Measurements from ENCODE around the gene DONSON.

Gene DONSON

DNA sequence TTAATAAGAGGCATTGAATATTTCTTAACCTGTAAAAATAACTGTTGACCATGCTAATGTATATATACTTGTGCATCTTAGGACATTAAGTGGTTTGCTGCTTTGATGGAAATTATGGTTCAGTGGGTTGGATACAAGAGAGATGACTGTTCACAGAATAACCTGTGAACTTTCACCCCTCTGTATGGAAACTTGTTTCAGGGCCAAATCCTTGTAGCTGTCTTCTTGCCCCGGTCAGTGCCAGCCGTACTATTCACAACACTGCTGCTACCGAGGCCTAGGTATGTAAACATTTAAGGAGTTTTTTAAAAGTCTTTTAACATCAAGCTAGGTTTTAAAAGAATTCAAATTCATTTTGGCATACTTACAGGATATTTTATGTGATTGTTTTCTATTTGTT is 16.1 kb downstream of the DONSON start:
- no peak for DNase-seq (ENCODE audit: low read depth)
- no peak overlapping the region for H3K4me3 ChIP-seq (ENCODE audit: low read length)
- TF ChIP-seq CTCF (conservative IDR thresholded peaks at IDR 0.05; ENCODE audit: low read length) = no peak

- no peak for DNase-seq (ENCODE audit: low read depth)
- TF ChIP-seq CTCF (conservative IDR thresholded peaks at IDR 0.05; ENCODE audit: low read length) = no peak
- no peak overlapping the region for H3K4me3 ChIP-seq (ENCODE audit: low read length)
Observed at GRCh38 chr21:33569991-33570390, 18.5 kb downstream of the DONSON start.

- TF ChIP-seq CTCF (conservative IDR thresholded peaks at IDR 0.05; ENCODE audit: low read length) = no peak
- H3K4me3 ChIP-seq (ENCODE audit: low read length) = no peak overlapping the region
- no peak for DNase-seq (ENCODE audit: low read depth)
Observed at GRCh38 chr21:33568448-33568847, 20.0 kb downstream of the DONSON start.

DNA sequence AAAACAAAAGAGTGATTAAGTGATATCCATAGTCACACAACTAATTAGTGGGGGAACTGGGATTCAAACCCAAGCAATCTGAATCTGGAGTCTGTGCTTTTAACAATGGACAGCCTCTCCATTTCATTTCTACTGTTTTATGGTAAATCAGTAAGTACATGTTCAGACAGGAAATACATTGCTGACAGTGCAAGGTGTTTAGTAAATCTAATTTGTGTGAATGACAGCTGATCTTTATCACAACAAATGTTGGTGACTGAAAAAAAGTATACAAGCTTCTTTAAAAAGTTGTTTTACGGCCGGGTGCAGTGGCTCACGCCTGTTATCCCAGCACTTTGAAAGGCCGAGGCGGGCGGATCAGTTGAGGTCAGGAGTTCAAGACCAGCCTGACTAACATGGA is 20.6 kb downstream of the DONSON start:
- H3K4me3 ChIP-seq (ENCODE audit: low read length) = no peak overlapping the region
- no peak for TF ChIP-seq CTCF (conservative IDR thresholded peaks at IDR 0.05; ENCODE audit: low read length)
- no peak for DNase-seq (ENCODE audit: low read depth)

DNA sequence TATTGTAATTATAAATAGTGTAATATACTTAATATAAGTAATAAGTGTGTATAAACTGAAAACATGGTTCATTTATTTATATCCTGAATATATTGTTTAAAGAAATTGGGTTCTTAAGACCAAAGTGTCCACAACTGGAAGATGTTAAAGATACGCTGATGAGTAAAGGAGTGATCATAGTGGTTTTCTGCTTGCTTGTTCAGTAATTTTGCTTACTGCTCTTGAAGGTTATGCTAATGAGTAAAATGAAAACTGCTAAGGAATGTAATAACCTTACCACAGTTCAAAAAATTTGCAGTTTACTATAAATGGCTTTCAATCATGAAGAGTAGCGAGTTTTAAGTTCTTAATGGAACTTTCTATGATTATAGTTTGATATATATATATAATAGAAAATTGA is 22.0 kb downstream of the DONSON start:
- no peak overlapping the region for H3K4me3 ChIP-seq (ENCODE audit: low read length)
- TF ChIP-seq CTCF (conservative IDR thresholded peaks at IDR 0.05; ENCODE audit: low read length) = no peak
- DNase-seq (ENCODE audit: low read depth) = no peak

- H3K4me3 ChIP-seq (ENCODE audit: low read length) = no peak overlapping the region
- TF ChIP-seq CTCF (conservative IDR thresholded peaks at IDR 0.05; ENCODE audit: low read length) = no peak
Observed at GRCh38 chr21:33562389-33562788, 26.1 kb downstream of the DONSON start.

GRCh38 chr21:33561373-33561772 is 27.1 kb downstream of the DONSON start:
- no peak overlapping the region for H3K4me3 ChIP-seq (ENCODE audit: low read length)
- no peak for TF ChIP-seq CTCF (conservative IDR thresholded peaks at IDR 0.05; ENCODE audit: low read length)
- no peak for DNase-seq (ENCODE audit: low read depth)

More at GRCh38 chr21:33562389-33562788, 26.1 kb downstream of the DONSON start:
- no peak for DNase-seq (ENCODE audit: low read depth)

All from AG10803 (cell line).